Cardiac fibroblast (primary cell): Measurements from ENCODE around the gene BAZ2B.

ENCODE experiments used
- DNase-seq, 2 donors: peaks; one replicate each; pipeline versions ENCODE4 v3.0.0 to v3.0.0-alpha.2; 2010; ENCODE audit warnings: low read depth in 2 of 2
- H3K4me3 ChIP-seq, 2 donors: replicated peaks in 1 of 2; 1 replicate in 1 of 2; 2 replicates in 1 of 2; pipeline ENCODE4 v1.5.1; 2011; ENCODE audit warnings: low read depth in 2 of 2, low read length in 2 of 2, mild to moderate bottlenecking in 2 of 2, moderate library complexity in 1 of 2
- CTCF ChIP-seq: IDR thresholded peaks from one replicate; pipeline ENCODE4 v1.5.1; 2011; ENCODE audit warnings: low read depth, mild to moderate bottlenecking, low read length, inconsistent platforms

Gene BAZ2B

GRCh38 chr2:159604159-159604558 lies 12.2 kb downstream of the BAZ2B start:
- DNase-seq: no peak
- TF ChIP-seq CTCF: no peak
- H3K4me3 ChIP-seq: no peak overlapping the region

- peak; percentile 22 to 76 for DNase-seq
- TF ChIP-seq CTCF: no peak
- no peak overlapping the region for H3K4me3 ChIP-seq
Measured at GRCh38 chr2:159600752-159601151, 15.6 kb downstream of the BAZ2B start.

GRCh38 chr2:159595410-159596046 lies 20.8 kb downstream of the BAZ2B start:
- DNase-seq: no peak
- TF ChIP-seq CTCF: no peak
- H3K4me3 ChIP-seq: no peak overlapping the region

- no peak overlapping the region for H3K4me3 ChIP-seq
- DNase-seq: peak; percentile 9 to 48
Measured at GRCh38 chr2:159592441-159592840, 23.9 kb downstream of the BAZ2B start.

GRCh38 chr2:159591221-159591620 lies 25.1 kb downstream of the BAZ2B start:
- TF ChIP-seq CTCF: no peak

More at GRCh38 chr2:159592441-159592840, 23.9 kb downstream of the BAZ2B start:
- TF ChIP-seq CTCF: no peak

GRCh38 chr2:159589286-159589685 lies 27.1 kb downstream of the BAZ2B start:
- no peak for TF ChIP-seq CTCF
- DNase-seq: no peak
- H3K4me3 ChIP-seq: no peak overlapping the region

More at GRCh38 chr2:159591221-159591620, 25.1 kb downstream of the BAZ2B start:
- DNase-seq: no peak
- no peak overlapping the region for H3K4me3 ChIP-seq

GRCh38 chr2:159586034-159586433 lies 30.3 kb downstream of the BAZ2B start:
- no peak for DNase-seq
- TF ChIP-seq CTCF: no peak
- no peak overlapping the region for H3K4me3 ChIP-seq
